Posterior cingulate gyrus (tissue), 11 donors: ENCODE data around the gene NEURL1.

Experiments used
- DNase-seq, 10 donors: peaks; one replicate each; pipeline versions ENCODE4 v3.0.0 to v3.0.0-alpha.2; 2020 to 2021; ENCODE audit warnings: mixed read lengths in 3 of 10
- intact Hi-C: fragments of 100-400 bp; cut with DNase I; formaldehyde crosslinking; loops from one replicate; pipeline ENCODE4 v1.15.1; 2023

The NEURL1 gene

DNA sequence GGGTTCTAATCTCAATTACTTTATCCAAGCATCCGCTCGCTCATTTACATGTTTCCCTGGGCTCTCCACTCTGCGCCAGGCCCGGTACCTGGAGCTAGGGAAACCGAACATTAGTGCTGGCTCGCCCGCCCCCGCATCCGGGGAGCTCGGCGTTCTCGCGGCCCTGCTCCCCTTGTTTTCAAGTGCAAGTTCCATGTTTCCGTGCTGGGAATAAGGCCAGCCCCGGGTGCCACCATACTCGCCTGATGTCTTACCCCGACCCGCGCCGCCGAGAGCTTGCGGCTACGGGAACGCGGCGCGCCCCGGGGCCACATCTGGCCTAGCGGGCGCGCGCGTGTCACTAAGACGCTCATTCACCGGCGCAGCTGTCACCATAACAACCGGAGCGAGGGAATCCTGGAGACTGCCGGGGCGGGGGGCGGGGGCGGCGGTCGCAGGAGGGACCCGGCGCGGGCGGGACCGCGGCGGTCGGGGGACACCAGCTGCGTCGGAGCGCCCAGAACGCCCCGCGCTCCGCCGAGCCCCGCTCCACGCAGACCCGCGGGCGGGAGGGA is at the start of gene NEURL1:
Gene NEURL1 (plus strand): TSS at position 344 of the 554 bp plus-strand sequence. CDS start 683 bp downstream, outside the sequence.
- peak; percentile 41 to 94 (median 57) for DNase-seq

GRCh38 chr10:103444478-103444877 is 49.0 kb upstream of the NEURL1 start:
- peak in 3 of 10 donors; percentile 26 to 70 (median 47) for DNase-seq
- intact Hi-C loops, result no loop called here

More for the DNA sequence above, at the start of gene NEURL1:
- intact Hi-C loops, result loop anchor here (5.0 kb wide), 1 partner anchor 49 kb away; no protein-coding TSS in a partner anchor

GRCh38 chr10:103445366-103445765 is 48.1 kb upstream of the NEURL1 start:
- intact Hi-C loops, result no loop called here
- DNase-seq, result peak in 3 of 10 donors; percentile 6 to 50 (median 47)

GRCh38 chr10:103445767-103446567 is 47.5 kb upstream of the NEURL1 start:
- intact Hi-C loops, result no loop called here
- peak in 2 of 10 donors; percentile 60 to 65 for DNase-seq

- intact Hi-C loops, result no loop called here
- peak in 1 of 10 donors; percentile 80 for DNase-seq
Measured at GRCh38 chr10:103447187-103447586, 46.3 kb upstream of the NEURL1 start.

DNA sequence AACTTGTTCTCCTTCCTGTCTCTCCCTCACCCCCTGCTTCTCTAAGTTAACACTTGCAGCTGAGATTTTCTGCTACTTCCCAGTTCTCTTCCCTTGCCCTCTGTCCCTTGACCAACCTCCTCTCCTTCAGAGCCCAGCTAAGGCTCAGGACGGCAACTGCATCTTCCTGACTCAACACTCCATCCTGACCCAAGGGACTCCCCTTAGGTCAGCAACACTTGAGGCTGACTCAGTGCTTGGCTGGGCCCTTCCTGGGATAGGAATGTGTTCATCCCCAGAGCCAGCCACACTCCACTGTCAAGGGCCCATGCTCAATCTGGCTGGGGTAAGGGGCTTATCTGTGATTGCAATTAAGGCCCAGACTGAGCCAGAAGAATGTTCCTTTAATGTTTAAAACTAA is 44.8 kb upstream of the NEURL1 start:
- peak in 1 of 10 donors; percentile 61 for DNase-seq
- intact Hi-C loops, result no loop called here

GRCh38 chr10:103449208-103450144 is 44.0 kb upstream of the NEURL1 start:
- intact Hi-C loops, result no loop called here
- DNase-seq, result peak in 2 of 10 donors; percentile 69 to 78

DNA sequence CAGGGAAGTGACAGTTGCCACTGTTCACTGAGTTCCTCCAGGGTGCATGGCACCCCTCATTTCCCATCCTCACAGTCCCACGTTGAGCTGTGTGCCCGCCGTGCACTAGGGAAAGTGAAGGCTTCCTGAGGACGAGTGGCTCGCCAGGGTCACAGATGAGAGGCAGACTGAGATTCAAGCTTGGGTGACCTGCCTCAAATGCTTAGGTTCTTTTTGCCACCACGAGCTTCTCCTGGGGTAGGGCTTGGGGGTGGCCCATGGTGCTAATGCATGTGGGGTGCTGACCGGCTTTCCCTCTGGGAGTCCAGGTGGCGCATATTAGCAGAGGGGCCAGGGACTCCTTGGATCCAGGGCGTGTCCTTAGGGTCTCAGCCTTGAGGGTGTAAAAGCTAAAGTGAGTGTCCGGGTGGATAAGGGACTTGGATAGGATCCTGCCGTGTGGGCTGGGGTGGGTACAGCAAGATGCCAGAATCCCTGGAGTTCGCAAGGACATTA is 43.3 kb upstream of the NEURL1 start:
- peak in 1 of 10 donors; percentile 24 for DNase-seq
- intact Hi-C loops, result no loop called here

- intact Hi-C loops, result no loop called here
Measured at GRCh38 chr10:103451091-103451813, 42.3 kb upstream of the NEURL1 start.

DNA sequence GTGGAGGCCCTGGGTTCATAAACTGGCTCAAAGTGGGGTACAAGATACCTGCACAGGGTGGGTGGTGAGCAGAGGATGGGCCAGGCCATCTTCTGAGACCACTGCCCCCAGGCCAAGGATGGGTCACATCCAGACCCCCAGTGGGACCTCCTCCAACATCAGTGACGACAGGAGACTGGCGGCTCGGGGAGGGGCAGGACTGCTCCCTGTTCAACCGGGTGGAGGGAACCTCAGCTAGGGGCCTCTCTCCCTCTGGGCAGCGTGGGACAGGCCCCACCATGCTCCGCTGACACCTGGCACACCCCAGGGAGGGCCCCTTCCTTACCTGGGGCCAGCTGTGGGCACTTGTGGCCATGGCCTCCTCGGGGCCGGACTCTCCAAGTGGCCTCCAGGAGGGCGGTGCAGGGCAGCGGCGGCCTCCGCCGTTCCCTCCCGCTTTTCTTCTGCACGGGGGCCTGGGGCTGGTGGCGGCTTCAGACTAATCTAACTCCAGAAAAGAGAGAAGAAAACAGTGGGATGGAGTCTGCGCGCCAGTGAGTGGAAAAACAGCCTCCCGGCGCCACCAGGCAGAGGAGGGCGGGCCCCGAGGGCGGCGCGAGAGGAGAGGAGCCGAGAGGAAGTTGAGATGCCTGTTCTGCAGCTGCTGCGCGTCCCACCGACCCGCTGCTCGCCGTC is 41.5 kb upstream of the NEURL1 start, which contains the start of gene CALHM2:
Gene CALHM2 (minus strand): TSS at position 540 of the 675 bp plus-strand sequence. CDS start 2,429 bp downstream, outside the sequence.
- DNase-seq, result peak; percentile 48 to 95 (median 70)
- intact Hi-C loops, result no loop called here

More at GRCh38 chr10:103451091-103451813, 42.3 kb upstream of the NEURL1 start:
- DNase-seq, result peak in 4 of 10 donors; percentile 24 to 89 (median 84)

GRCh38 chr10:103452506-103453230 is 40.8 kb upstream of the NEURL1 start:
- DNase-seq, result peak in 1 of 10 donors; percentile 77
- intact Hi-C loops, result no loop called here

GRCh38 chr10:103454026-103454425 is 39.5 kb upstream of the NEURL1 start:
- peak in 1 of 10 donors; percentile 70 for DNase-seq
- intact Hi-C loops, result no loop called here

DNA sequence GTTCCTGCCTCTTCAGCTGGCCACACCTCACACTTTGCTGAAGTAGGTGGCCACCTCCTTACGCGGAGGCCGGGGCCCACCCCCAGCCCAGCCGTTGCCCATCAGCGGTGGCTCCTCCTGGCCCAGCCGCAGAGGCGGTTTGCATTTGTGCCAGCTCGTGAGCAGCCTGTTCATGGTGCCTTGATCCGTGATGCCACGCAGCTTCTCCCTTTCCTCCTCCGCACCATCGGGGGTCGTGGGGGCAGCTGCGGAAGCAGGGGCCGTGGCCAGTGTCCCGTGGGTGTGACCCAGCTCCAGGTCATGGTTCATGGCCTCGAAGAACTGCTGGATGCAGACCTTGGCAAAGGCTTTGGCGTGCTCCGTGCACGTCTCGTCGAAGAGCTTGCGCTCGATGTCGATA is 38.3 kb upstream of the NEURL1 start:
- intact Hi-C loops, result no loop called here
- no peak for DNase-seq

DNA sequence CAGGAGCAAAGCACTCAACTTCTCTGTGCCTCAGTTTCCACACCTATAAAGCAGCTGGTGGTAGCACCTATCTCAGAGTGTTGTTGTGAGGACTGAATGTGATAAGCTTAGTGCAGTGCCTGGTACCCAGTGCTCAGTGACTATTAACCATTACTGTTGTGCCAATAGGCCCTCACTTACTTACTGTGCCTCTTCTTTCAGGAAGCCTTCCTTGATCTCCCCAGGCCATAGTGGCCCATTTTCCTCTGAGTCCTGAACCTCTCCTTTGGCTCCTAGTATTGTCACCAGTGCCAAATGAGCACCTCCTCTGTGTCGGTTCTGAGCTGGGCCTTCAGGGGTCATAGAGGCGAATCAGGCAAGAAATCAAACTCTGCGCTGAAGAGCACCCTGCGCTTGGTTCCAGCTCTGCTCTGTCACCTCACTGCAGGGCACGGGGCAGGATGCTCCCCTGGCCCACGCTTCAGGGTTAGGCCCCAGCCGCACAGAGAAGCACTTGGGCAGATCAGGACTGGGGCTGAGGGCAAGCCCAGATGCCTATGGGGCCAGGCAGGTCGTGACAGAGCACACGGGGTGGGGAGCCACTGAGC is 37.3 kb upstream of the NEURL1 start:
- intact Hi-C loops, result no loop called here
- DNase-seq, result no peak

GRCh38 chr10:103457176-103457712 is 36.3 kb upstream of the NEURL1 start:
- intact Hi-C loops, result no loop called here
- no peak for DNase-seq

DNA sequence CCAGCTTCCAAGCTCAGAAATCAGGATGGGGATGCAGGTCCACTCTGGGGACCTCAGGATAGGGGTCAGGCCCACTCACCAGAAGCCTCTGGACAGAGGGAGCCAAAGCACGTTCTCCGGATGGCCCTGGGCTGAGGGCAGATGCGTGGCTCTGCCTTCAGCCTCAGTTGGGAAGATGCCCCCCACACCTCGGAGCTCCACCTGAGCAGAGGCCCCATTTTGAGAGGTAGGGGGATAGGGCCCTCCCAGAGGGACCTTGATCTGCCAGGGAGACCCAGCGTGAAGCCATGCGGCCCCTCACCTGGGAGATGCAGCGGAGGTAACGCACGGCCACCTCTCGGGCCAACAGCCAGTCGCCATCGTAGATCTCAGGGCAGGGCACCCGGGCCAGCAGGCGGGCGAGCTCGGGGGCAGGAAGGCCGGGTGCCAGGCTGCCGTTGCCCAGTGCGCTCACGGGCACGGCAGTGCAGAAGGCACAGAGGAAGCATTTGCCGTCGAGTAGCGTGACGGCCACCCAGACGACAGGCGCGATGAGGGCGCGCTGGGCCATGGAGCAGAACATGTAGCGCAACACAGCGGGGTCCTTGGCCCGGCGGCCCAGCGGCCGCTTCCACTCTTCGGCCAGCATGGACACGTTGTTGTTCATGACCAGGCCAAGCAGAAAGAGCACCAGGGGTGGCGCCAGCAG is 35.5 kb upstream of the NEURL1 start:
- no peak for DNase-seq

DNA sequence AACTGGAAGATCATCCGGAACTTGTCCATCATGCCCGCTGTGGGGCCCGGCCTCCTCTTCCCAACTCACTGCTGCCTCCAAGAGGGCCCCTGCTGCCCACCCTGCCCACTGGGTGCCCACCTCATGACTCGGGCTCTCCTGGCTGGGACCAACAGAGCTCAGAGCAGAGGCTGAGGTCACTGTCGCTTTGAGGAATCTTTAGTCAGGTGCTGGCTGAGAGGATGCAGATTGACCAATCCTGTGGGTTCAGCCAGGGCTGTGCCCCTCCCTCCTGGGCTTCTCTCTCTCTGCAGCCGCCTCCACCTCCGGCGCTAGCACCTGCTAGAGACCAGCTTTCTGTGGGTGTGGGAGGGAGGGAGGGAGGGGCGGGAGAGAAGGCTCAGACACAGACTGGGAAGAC is 34.8 kb upstream of the NEURL1 start, which contains the start of gene CALHM1:
Gene CALHM1 (minus strand): TSS at position 181 of the 400 bp plus-strand sequence. CDS start 149 bp downstream, at position 32.
- intact Hi-C loops, result no loop called here
- peak in 8 of 10 donors; percentile 42 to 93 (median 64) for DNase-seq

More for the DNA sequence above, 35.5 kb upstream of the NEURL1 start:
- intact Hi-C loops, result no loop called here
